ENCODE results near the gene TBC1D3B.

- TF ChIP-seq CTCF (IDR thresholded peaks at IDR 0.05; ENCODE audit: low read length), result no peak
- no peak for TF ChIP-seq EZH2 (IDR thresholded peaks at IDR 0.05; ENCODE audit: borderline replicate concordance, low read length)
Measured at GRCh38 chr17:36133602-36134236, 42.7 kb downstream of the TBC1D3B start.

Data from OCI-LY1 (cell line).